ENCODE data around the gene PYM1.

The PYM1 gene

GRCh38 chr12:55927588-55928502 lies at the start of gene PYM1:
Gene PYM1 (minus strand): TSS chr12:55927894. CDS start chr12:55927761, 133 bp downstream.
- DNase-seq (ENCODE audit: low read depth) = no peak

GRCh38 chr12:55974308-55974730 lies 46.6 kb upstream of the PYM1 start:
- no peak for DNase-seq (ENCODE audit: low read depth)

GRCh38 chr12:55973599-55974307 lies 46.1 kb upstream of the PYM1 start, which contains the start of gene RAB5B:
Gene RAB5B (plus strand): TSS chr12:55974078. CDS start chr12:55986961, 12,883 bp downstream.
- peak; percentile 100 for DNase-seq (ENCODE audit: low read depth)

GRCh38 chr12:55972911-55973598 lies 45.4 kb upstream of the PYM1 start:
- no peak for DNase-seq (ENCODE audit: low read depth)

GRCh38 chr12:55972456-55972855 lies 44.8 kb upstream of the PYM1 start:
- DNase-seq (ENCODE audit: low read depth) = no peak

- DNase-seq (ENCODE audit: low read depth) = no peak
Measured at GRCh38 chr12:55972042-55972441, 44.3 kb upstream of the PYM1 start.

GRCh38 chr12:55970775-55971174 lies 43.1 kb upstream of the PYM1 start:
- no peak for DNase-seq (ENCODE audit: low read depth)

GRCh38 chr12:55969356-55969755 lies 41.7 kb upstream of the PYM1 start:
- no peak for DNase-seq (ENCODE audit: low read depth)

GRCh38 chr12:55966408-55967281 lies 39.0 kb upstream of the PYM1 start, which contains the start of gene CDK2:
Gene CDK2 (plus strand): TSS chr12:55966830. CDS start chr12:55967009, 179 bp downstream.
- DNase-seq (ENCODE audit: low read depth) = no peak

GRCh38 chr12:55965941-55966407 lies 38.3 kb upstream of the PYM1 start, which contains the start of gene PMEL:
Gene PMEL (minus strand): TSS chr12:55966042. CDS start chr12:55966011, 31 bp downstream.
- DNase-seq (ENCODE audit: low read depth) = no peak

GRCh38 chr12:55965240-55965639 lies 37.5 kb upstream of the PYM1 start:
- no peak for DNase-seq (ENCODE audit: low read depth)

GRCh38 chr12:55963760-55964159 lies 36.1 kb upstream of the PYM1 start:
- DNase-seq (ENCODE audit: low read depth) = no peak

- DNase-seq (ENCODE audit: low read depth) = no peak
Measured at GRCh38 chr12:55957106-55957859, 29.6 kb upstream of the PYM1 start.

- no peak for DNase-seq (ENCODE audit: low read depth)
Measured at GRCh38 chr12:55955800-55956508, 28.3 kb upstream of the PYM1 start.

- DNase-seq (ENCODE audit: low read depth) = no peak
Measured at GRCh38 chr12:55955344-55955743, 27.6 kb upstream of the PYM1 start.

- DNase-seq (ENCODE audit: low read depth) = no peak
Measured at GRCh38 chr12:55946553-55946952, 18.9 kb upstream of the PYM1 start.

GRCh38 chr12:55942577-55943136 lies 15.0 kb upstream of the PYM1 start:
- DNase-seq (ENCODE audit: low read depth) = no peak

GRCh38 chr12:55942055-55942454 lies 14.4 kb upstream of the PYM1 start:
- no peak for DNase-seq (ENCODE audit: low read depth)

- no peak for DNase-seq (ENCODE audit: low read depth)
Measured at GRCh38 chr12:55940065-55940732, 12.5 kb upstream of the PYM1 start.

All from non-pigmented ciliary epithelial cell (primary cell).